GM11168 (cell line): Measurements from ENCODE around the gene SPDYE16.
"Not testable (repeated sequence)": the region's sequence is repeated elsewhere in the genome, so short reads cannot be mapped to it uniquely, and the experiment has no call there.

Experiments used
- in situ Hi-C: fragments of 300-500 bp; cut with MboI; formaldehyde crosslinking; loops from one replicate; pipeline ENCODE4 v1.12.0; 2022; ENCODE audit warnings: low sequenced_read_pairs; ENCODE audit not compliant: unreplicated experiment

Gene SPDYE16, protein sequence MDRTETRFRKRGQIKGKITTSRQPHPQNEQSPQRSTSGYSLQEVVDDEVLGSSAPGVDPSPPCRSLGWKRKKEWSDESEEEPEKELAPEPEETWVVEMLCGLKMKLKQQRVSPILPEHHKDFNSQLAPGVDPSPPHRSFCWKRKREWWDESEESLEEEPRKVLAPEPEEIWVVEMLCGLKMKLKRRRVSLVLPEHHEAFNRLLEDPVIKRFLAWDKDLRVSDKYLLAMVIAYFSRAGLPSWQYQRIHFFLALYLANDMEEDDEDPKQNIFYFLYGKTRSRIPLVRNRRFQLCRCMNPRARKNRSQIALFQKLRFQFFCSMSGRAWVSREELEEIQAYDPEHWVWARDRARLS

GRCh38 chr7:76543197-76543596 lies at the start of gene SPDYE16:
Gene SPDYE16, minus strand, starts transcription at chr7:76543297. Its CDS starts 1,838 bp downstream, at chr7:76541459.
- in situ Hi-C loops: not testable (repeated sequence)

DNA sequence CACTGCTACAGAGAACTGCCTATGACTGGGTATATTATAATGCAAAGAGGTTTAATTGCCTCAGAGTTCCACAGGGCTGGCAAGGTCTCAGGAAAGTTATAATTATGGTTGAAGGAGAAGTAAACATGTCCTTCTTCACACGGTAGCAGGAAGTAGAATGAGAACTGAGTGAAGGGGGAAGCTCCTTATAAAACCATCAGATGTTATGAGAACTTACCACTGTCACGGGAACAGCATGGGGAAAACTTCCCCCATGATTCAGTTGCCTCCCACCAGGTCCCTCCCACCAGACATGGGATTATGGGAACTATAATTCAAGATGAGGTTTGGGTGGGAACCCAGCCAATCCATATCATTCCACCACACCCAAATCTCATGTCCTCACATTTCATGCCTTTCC lies 49.6 kb upstream of the SPDYE16 start:
- in situ Hi-C loops: not testable (repeated sequence)

- in situ Hi-C loops: not testable (repeated sequence)
Measured at GRCh38 chr7:76591602-76592304, 48.7 kb upstream of the SPDYE16 start.

DNA sequence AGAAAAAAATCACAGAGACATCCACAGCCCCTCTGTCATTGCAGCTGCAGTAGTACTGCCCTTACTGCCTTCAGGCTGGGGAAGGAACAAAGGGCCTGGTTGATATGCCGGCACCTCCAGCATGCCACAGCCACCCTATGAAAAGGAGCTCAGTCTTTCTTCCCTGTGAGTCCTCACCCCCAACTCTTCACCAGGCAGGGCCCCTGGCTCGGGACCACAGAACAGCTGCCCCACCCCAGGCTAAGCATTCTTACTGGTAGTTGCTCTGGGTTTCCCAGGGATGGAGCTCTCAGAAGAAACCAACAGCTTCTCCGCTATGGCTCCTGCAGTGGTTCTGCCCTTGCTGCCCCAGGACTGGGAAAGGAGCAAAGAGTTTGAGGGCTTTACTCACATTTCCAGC lies 47.9 kb upstream of the SPDYE16 start:
- in situ Hi-C loops: not testable (repeated sequence)

- in situ Hi-C loops: not testable (repeated sequence)
Measured at GRCh38 chr7:76588586-76588985, 45.5 kb upstream of the SPDYE16 start.

- in situ Hi-C loops: not testable (repeated sequence)
Measured at GRCh38 chr7:76586585-76587315, 43.7 kb upstream of the SPDYE16 start.

DNA sequence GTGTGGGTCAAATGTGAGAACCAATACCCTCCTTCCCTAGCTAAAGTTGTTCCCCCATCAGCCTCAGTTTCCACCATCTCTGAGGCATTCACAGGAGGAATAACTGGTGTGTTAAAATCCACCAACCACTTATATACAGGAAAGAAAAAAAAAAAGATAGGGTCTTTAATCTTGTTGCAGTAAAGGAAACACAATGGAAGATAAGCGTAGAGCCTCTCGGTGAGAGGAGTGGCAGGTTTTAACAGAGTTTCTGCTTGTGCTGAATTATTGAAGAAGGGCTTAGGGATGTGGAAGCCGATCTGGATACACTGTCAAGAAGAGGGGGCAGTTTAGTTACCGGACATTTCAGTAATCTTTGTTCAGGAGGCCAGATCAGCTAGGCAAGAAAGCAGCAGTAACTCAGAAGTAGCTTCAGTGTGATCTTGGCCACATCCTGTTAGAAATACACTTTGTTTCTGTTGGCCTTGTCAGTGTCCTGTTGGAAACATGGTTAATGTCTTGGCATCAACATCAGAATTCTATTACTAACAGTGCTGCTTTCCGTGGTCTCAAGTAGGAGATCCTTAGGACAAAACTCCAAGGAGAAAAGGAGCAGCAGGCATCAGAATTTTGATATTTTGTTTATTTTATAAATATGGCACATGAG lies 40.7 kb upstream of the SPDYE16 start:
- in situ Hi-C loops: not testable (repeated sequence)

- in situ Hi-C loops: not testable (repeated sequence)
Measured at GRCh38 chr7:76582848-76583631, 39.9 kb upstream of the SPDYE16 start.

DNA sequence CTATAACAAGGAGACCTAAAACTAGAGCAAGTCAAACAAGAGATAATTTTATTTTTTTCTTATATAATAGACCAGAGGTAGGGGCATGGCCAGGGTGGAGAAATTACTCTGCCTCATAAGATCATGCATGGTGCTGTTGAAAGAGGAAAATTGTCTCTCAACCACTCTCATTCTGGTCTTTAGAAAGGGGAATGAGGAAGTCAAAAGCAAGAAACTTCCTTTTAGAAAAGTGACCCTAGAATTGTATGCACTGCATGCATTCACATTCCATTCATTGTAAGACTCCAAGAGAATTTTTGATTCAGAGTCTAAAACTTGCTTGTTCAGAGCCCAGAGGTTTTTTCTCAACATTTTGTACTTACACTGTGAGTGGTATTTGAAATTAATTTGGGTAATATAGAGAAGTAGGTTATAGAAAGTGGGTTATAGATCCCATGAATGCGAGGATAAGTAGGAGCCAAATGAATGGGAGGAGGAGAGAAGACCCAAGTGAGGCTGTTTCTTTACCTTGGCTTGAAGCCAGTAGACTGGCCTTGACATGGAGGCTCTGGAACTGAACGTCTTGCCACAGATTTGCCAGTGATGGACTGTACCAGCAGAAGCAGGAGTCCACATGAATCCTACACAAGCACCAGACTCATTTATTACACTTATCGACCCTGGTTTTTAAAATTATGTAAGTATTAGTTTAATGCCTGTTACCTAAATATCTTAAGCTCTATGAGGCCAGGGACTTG lies 33.0 kb upstream of the SPDYE16 start:
- in situ Hi-C loops: not testable (repeated sequence)

GRCh38 chr7:76575431-76575830 lies 32.3 kb upstream of the SPDYE16 start:
- in situ Hi-C loops: not testable (repeated sequence)

GRCh38 chr7:76572296-76572695 lies 29.2 kb upstream of the SPDYE16 start:
- in situ Hi-C loops: not testable (repeated sequence)

DNA sequence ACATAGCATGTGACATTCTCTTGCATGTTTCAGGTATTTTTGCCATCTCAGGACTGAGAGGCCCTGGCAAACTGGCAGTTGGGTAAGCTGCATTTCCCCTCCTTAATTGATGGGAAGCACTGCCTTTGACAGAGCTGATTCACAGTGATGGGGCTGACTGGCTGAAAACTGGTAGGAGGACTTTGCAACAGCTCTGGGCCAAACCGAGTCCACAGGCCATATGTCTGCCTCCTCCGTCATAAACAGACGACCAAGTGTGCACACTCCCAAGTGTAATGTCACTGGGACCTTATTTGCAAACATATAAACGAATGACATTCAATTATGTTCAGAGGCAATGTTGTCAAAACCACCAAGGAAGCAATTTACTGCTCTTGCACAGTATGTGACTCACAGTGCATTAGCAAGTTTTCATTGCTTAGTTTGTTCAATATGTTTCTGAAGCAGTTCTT lies 27.3 kb upstream of the SPDYE16 start:
- in situ Hi-C loops: not testable (repeated sequence)

GRCh38 chr7:76568742-76569141 lies 25.6 kb upstream of the SPDYE16 start:
- in situ Hi-C loops: not testable (repeated sequence)

GRCh38 chr7:76567753-76568152 lies 24.7 kb upstream of the SPDYE16 start:
- in situ Hi-C loops: not testable (repeated sequence)

- in situ Hi-C loops: not testable (repeated sequence)
Measured at GRCh38 chr7:76567311-76567710, 24.2 kb upstream of the SPDYE16 start.

DNA sequence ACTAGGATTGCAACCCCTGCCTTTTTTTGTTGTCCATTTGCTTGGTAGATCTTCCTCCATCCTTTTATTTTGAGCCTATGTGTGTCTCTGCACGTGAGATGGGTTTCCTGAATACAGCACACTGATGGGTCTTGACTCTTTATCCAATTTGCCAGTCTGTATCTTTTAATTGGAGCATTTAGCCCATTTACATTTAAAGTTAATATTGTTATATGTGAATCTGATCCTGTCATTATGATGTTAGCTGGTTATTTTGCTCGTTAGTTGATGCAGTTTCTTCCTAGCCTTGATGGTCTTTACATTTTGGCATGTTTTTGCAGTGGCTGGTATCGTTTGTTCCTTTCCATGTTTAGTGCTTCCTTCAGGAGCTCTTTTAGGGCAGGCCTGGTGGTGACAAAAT lies 21.9 kb upstream of the SPDYE16 start:
- in situ Hi-C loops: not testable (repeated sequence)

GRCh38 chr7:76561342-76561741 lies 18.2 kb upstream of the SPDYE16 start:
- in situ Hi-C loops: not testable (repeated sequence)

- in situ Hi-C loops: not testable (repeated sequence)
Measured at GRCh38 chr7:76560157-76560556, 17.1 kb upstream of the SPDYE16 start.

GRCh38 chr7:76559685-76560084 lies 16.6 kb upstream of the SPDYE16 start:
- in situ Hi-C loops: not testable (repeated sequence)
